ENCODE measurements around the gene IGFBP3.

IGFBP3 gene

DNA sequence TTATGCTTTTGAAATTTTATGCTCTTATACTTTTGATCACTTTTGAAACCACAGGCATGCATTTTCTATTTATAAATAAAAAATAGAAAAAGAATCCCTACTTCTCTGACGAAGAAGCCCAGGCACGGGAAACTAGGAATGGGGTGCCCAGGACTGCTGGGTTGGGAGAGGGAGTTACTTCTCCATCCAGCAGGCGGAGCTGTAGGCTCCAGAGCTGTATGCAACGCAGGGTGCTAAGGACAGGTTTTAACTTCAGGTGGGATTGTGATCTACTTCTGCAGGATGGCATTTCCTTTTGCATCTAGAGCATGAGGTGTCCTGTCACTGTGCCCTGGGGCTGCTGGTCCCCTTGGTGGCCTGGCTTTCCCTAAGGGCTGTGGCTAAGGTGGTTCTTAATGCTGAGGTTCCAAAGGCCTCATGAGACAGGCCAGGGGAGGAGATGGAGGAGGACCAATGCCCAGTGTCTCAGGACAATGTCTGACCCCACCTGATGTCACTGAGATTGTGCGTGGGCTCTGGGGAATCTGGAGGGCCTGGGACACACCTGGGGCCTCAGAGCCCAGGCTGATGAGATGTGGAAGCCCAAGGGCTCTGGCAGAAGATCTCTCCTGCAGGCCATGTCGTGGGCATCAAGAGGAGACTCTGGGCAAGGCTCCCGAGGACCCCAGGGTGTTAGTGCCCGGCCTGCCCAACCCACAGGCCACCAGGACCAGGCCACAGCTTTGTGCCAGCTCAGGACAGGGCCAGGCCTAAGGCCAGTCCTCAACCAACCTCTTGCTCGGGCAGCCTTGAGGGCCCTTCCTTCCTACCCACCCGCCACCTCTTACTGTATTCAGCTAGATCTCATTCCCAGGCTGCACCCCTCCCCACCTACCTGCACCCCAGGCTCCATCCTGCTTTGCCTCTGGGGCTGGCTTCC is 48.7 kb downstream of the IGFBP3 start:
- no peak for ATAC-seq

DNA sequence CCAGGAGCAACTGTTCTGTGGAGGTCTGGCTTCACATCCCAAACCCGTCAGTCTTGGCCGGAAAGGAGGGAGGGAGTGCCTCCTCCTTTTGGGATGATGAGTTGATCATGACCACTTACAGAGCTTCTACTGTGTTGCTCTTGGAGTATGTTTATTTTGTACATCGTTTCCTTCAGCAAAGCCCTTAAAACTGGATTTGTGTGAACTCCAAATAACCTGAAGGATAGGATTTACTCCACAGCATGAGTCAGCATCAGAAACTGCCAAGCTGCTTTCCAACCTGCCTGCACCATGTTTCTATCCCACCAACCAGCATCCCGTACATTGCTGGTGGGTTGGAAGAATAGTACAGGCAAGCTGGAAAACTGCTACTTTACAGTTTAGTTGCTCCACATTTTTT is 51.6 kb downstream of the IGFBP3 start:
- ATAC-seq, result no peak

DNA sequence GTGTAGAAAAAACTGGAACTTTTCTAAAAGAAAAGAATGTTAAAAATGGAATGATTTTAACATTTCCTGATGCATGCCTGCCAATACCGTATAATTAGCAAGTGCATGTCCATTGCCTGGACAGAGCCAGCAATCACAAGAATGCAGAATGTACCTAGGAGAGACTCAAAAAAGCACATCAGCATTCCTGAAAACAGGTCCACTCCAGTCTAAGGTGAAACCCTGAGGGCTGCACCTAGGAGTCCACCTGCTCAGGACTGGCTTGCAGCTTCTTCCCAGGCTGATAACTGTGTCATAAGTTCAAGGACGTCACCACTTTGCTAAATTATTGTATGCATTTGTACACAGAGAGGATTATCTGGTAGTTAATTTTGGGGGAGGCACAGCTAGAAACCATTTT is 53.6 kb downstream of the IGFBP3 start:
- ATAC-seq, result no peak

DNA sequence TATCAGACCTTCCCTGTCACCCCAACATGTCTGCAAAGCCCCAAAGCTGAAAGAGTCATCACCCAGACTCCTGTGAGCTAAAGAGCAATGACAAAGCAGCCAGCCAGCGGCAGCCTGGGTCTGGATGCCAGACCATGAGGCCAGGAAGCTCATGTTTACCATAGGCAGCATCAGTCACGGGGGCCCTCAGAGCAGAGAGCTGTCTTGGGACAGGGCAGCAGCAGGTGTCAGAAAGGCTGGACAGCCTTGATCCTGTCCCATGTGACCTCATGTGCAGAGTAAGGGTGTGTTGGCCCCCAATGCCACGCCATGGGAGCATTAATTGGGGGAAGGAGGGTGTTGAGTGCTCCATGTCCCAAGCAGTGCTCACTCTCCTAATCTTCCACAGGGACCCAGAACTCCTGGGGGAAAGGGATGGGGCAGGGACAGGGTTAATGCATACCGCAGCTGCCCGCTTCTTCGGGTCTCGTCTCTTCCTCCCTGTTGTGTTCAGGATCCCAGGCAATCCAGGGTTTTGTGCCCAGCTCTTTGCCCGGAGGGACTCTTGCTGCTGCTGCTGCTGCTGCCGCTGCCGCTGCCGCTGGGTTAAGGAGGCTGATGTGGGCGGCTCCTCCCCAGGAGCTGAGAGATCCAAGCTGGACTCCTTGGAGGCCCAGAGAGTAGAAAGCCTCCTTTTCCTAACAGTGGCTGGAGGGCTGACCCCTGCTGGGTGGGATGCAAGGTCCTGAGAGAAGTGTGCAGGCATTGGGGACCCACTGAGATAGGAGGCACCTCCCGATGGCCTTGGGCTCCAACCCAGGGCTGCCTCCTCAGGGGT is 55.3 kb downstream of the IGFBP3 start:
- no peak for ATAC-seq

DNA sequence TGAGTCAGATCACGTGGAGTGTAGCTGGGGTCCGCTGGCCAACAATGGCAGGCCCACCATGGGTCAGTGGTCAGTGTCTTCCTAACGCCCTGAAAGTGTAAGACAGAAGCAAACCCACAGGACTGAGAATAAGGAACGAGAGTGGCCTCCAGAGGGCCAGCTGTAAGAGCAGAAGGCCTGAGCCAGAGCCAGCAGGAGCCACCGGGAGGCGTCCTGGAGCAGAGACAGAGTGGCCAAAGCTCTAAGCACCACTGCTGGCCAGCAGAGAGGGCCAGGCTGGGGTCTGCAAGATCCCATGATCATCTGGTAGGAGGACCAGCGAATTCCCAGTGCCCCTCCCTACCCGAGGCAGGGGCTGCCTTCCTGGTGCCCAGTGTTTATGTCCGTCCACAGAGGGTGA is 57.4 kb downstream of the IGFBP3 start:
- no peak for ATAC-seq
